Nasal cavity respiratory epithelium epithelial cell of viscerocranial mucosa (primary cell): ENCODE measurements around the gene COCH. TPM values are rescaled to one million over a fixed set of nuclear protein-coding genes. Genes with fewer than 3 reads are reported as not detected.

Experiments used
- total RNA-seq: library from RNA; depleted of rRNA; stranded (reverse); fragments of >200 nt; gene quantifications from 2 replicates; pipeline ENCODE4 v1.2.3, GENCODE V29; 2014

Gene COCH
- under 0.01 TPM in 1 of 2 replicates, not detected in the other for total RNA-seq

DNA sequence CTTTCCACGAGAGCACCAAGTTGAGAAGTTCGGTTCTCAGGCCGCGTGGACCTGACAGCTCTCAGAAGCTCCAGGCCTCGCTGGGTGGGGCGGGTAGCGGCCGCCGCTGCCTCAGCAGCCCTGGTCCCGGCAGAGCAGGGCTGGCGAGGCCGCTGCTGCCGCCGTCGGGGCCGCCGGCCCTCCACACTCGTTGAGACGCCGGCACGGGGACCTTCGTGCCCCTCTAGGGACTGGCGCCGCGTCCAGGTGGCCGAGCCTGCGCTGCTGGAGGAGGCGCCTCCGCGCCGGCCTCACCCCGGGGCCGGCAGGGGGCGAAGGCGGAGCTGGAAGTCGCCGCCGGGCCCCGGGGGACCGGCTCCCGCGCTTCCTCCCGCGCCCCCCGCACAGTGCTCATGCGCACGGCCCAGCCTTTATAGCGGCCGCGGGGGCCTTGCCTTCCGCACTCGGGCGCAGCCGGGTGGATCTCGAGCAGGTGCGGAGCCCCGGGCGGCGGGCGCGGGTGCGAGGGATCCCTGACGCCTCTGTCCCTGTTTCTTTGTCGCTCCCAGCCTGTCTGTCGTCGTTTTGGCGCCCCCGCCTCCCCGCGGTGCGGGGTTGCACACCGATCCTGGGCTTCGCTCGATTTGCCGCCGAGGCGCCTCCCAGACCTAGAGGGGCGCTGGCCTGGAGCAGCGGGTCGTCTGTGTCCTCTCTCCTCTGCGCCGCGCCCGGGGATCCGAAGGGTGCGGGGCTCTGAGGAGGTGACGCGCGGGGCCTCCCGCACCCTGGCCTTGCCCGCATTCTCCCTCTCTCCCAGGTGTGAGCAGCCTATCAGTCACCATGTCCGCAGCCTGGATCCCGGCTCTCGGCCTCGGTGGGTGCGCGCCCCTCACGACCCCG, at the start of gene COCH:
COCH (plus strand) TSS at position 440 of the 879 bp plus-strand sequence; CDS start at position 820, 380 bp downstream.

Other genes starting within 250 kb of the COCH start
- gene AP4S1, start 151.1 kb downstream of the COCH start, total RNA-seq: 2.7 and 3.8 TPM in 2 replicates
- gene STRN3, start 151.8 kb downstream of the COCH start, total RNA-seq: 109 and 123 TPM in 2 replicates